Measurements from ENCODE around the gene MCEMP1.

MCEMP1 gene

DNA sequence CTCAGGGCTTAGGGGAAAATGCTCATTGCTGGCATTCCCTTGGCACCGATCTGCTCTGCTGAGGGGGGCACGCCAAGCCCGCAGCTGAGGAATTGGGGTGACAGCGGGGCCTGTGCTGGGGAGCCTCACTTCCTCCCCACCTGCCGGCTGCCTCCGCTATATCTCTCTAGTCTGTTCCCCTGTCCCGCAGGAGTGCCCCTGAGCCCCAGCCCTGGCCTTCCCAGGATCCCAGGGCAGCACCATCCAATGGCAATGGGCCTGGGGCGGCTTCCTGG lies 30.5 kb upstream of the MCEMP1 start:
- DNase-seq, result no peak
- no peak overlapping the region for H3K4me3 ChIP-seq (ENCODE audit: low read depth, low read length)
- H3K27ac ChIP-seq, result no peak overlapping the region
- in situ Hi-C loops (cut with HindIII; ENCODE audit: low pct_ligation_motif_present, low sequenced_read_pairs), result no loop called here
- H3K36me3 ChIP-seq (replicated peaks), result no peaks in the 10 kb centered on the region
- H3K27me3 ChIP-seq (replicated peaks), result no peaks in the 10 kb centered on the region
- TF ChIP-seq, protein P1, sequence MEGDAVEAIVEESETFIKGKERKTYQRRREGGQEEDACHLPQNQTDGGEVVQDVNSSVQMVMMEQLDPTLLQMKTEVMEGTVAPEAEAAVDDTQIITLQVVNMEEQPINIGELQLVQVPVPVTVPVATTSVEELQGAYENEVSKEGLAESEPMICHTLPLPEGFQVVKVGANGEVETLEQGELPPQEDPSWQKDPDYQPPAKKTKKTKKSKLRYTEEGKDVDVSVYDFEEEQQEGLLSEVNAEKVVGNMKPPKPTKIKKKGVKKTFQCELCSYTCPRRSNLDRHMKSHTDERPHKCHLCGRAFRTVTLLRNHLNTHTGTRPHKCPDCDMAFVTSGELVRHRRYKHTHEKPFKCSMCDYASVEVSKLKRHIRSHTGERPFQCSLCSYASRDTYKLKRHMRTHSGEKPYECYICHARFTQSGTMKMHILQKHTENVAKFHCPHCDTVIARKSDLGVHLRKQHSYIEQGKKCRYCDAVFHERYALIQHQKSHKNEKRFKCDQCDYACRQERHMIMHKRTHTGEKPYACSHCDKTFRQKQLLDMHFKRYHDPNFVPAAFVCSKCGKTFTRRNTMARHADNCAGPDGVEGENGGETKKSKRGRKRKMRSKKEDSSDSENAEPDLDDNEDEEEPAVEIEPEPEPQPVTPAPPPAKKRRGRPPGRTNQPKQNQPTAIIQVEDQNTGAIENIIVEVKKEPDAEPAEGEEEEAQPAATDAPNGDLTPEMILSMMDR (IDR thresholded peaks at IDR 0.05; ENCODE audit: low read depth, low read length, missing control alignments), result no peak

- H3K36me3 ChIP-seq (replicated peaks), result no peaks in the 10 kb centered on the region
- in situ Hi-C loops (cut with HindIII; ENCODE audit: low pct_ligation_motif_present, low sequenced_read_pairs), result no loop called here
- no peak for DNase-seq
Observed at GRCh38 chr19:7647156-7647555, 29.7 kb upstream of the MCEMP1 start.

DNA sequence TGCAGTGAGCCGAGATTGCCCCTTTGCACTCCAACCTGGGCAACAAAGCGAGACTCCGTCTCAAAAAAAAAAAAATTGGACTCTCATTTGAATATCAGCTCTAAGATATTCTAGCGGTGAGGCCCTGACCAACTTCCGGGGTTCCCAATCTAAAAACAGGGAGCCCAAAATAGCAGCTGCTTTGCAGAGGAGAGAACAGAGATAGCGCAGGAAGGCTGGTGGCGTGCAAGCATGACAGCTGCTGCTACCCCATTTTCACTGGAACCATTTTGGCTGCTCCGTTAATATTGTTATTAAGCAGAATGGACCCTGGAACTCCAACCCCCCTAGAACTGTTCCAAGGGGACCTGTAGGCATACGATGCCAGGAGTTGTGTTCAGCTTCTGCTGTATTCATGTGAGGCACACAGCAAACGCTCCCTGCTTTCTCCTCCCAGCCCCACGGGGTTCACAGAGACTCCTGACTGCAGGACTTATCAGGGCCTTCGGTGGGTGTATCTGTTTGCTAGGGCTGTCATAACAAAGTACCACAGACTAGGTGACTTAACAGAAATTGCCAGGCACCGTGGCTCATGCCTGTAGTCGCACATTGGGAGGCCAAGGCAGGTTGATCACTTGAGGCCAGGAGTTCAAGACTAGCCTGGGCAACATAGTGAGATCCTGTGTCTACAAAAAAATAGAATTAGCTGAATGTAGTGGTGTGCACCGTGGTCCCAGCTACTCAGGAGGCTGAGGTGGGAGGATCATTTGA lies 28.4 kb upstream of the MCEMP1 start:
- TF ChIP-seq, protein P1 (IDR thresholded peaks at IDR 0.05; ENCODE audit: low read depth, low read length, missing control alignments), result no peak
- in situ Hi-C loops (cut with HindIII; ENCODE audit: low pct_ligation_motif_present, low sequenced_read_pairs), result no loop called here
- Histone ChIP-seq H3K4me3 (ENCODE audit: low read depth, low read length) (no peak overlapping the region), H3K27me3 (replicated peaks) (no peaks in the 10 kb centered on the region), H3K27ac (no peak overlapping the region), H3K36me3 (replicated peaks) (no peaks in the 10 kb centered on the region)
- no peak for DNase-seq

More at GRCh38 chr19:7647156-7647555, 29.7 kb upstream of the MCEMP1 start:
- Histone ChIP-seq H3K27me3 (replicated peaks) (no peaks in the 10 kb centered on the region), H3K4me3 (ENCODE audit: low read depth, low read length) (no peak overlapping the region), H3K27ac (no peak overlapping the region)
- TF ChIP-seq, protein P1 (IDR thresholded peaks at IDR 0.05; ENCODE audit: low read depth, low read length, missing control alignments), result no peak

GRCh38 chr19:7650148-7650547 lies 26.7 kb upstream of the MCEMP1 start:
- no peak overlapping the region for H3K27ac ChIP-seq
- in situ Hi-C loops (cut with HindIII; ENCODE audit: low pct_ligation_motif_present, low sequenced_read_pairs), result no loop called here
- DNase-seq, result no peak
- TF ChIP-seq, protein P1 (IDR thresholded peaks at IDR 0.05; ENCODE audit: low read depth, low read length, missing control alignments), result no peak
- no peaks in the 10 kb centered on the region for H3K27me3 ChIP-seq (replicated peaks)
- no peaks in the 10 kb centered on the region for H3K36me3 ChIP-seq (replicated peaks)
- no peak overlapping the region for H3K4me3 ChIP-seq (ENCODE audit: low read depth, low read length)

GRCh38 chr19:7652061-7652641 lies 24.7 kb upstream of the MCEMP1 start:
- H3K36me3 ChIP-seq (replicated peaks), result no peaks in the 10 kb centered on the region
- in situ Hi-C loops (cut with HindIII; ENCODE audit: low pct_ligation_motif_present, low sequenced_read_pairs), result no loop called here
- no peak overlapping the region for H3K27ac ChIP-seq
- H3K27me3 ChIP-seq (replicated peaks), result no peaks in the 10 kb centered on the region
- peak; percentile 56 for DNase-seq
- TF ChIP-seq, protein P1 (IDR thresholded peaks at IDR 0.05; ENCODE audit: low read depth, low read length, missing control alignments), result peak; percentile 98
- peak overlapping the region; percentile 20 for H3K4me3 ChIP-seq (ENCODE audit: low read depth, low read length)

DNA sequence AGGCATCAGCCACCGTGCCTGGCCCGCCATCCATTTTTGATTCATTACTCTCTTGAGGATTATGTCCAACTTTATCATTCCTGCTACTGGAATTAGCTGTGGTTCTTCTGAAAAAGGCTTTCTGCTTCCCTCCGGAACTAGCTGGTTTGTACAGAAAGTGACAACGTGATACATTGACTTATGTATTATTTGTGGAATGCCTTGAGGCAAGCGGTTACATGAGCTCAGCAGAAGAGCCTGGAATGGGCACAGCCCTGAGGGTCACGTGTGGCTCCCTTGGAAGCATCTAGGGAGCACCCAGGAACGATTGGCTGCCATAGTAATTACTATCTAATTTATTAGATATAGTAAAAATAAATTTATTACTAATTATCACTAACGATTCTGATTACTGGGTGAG lies 22.5 kb upstream of the MCEMP1 start:
- Histone ChIP-seq H3K36me3 (replicated peaks) (no peaks in the 10 kb centered on the region), H3K27me3 (replicated peaks) (no peaks in the 10 kb centered on the region), H3K27ac (no peak overlapping the region), H3K4me3 (ENCODE audit: low read depth, low read length) (no peak overlapping the region)
- TF ChIP-seq, protein P1 (IDR thresholded peaks at IDR 0.05; ENCODE audit: low read depth, low read length, missing control alignments), result no peak
- DNase-seq, result no peak
- in situ Hi-C loops (cut with HindIII; ENCODE audit: low pct_ligation_motif_present, low sequenced_read_pairs), result no loop called here

Data from brain microvascular endothelial cell (primary cell).